ENCODE results near the gene PDE4D.
A peak's percentile ranks its signal among the peaks of the same experiment; 100 is the strongest.

Gene PDE4D

DNA sequence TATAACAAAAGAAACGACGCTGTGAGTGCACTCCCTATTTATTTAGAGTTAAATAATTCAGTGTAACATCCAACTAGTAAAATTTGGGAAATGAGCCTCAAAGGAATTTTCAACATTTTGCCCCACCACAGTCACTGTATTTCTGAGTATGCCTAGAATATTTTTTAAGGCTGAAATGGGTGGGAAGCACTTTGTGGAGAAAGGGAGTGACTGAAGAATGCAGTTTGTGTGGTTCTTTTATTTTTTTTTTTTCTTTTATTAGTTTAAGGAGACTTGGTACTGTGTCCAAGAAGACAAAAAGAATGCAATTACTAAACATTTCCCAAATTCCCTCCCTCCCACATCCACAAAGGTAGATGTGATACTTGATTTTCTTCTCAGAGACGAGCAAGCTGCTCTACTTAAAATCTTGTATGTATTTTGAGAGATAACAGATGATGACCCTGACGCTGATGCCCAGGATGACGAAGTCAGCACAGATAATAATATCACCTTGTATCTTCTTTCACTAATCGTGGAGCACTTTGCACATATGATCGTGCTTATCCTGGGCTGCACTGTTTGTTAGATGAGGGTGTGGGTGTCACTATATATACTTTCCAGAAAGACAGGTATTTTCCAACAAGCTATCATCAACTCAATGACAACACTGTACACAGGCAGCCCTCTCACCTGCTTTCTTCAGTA, 724.3 kb downstream of the PDE4D start:
- in situ Hi-C loops (cut with HindIII; ENCODE audit: low sequenced_read_pairs), result no loop called here
- no peak for DNase-seq (ENCODE audit: low read depth, low spot score)
- TF ChIP-seq CTCF (IDR thresholded peaks at IDR 0.05; ENCODE audit: low read depth, low read length), result no peak
- H3K4me3 ChIP-seq (ENCODE audit: low read depth, low read length), result no peak overlapping the region

- in situ Hi-C loops (cut with HindIII; ENCODE audit: low sequenced_read_pairs), result no loop called here
- H3K4me3 ChIP-seq (ENCODE audit: low read depth, low read length), result no peak overlapping the region
- TF ChIP-seq CTCF (IDR thresholded peaks at IDR 0.05; ENCODE audit: low read depth, low read length), result no peak
- no peak for DNase-seq (ENCODE audit: low read depth, low spot score)
Measured at GRCh38 chr5:59168067-59168466, 725.5 kb downstream of the PDE4D start.

- in situ Hi-C loops (cut with HindIII; ENCODE audit: low sequenced_read_pairs), result no loop called here
- DNase-seq (ENCODE audit: low read depth, low spot score), result peak; percentile 63
- TF ChIP-seq CTCF (IDR thresholded peaks at IDR 0.05; ENCODE audit: low read depth, low read length), result no peak
- no peak overlapping the region for H3K4me3 ChIP-seq (ENCODE audit: low read depth, low read length)
Measured at GRCh38 chr5:59164041-59164830, 729.3 kb downstream of the PDE4D start.

DNA sequence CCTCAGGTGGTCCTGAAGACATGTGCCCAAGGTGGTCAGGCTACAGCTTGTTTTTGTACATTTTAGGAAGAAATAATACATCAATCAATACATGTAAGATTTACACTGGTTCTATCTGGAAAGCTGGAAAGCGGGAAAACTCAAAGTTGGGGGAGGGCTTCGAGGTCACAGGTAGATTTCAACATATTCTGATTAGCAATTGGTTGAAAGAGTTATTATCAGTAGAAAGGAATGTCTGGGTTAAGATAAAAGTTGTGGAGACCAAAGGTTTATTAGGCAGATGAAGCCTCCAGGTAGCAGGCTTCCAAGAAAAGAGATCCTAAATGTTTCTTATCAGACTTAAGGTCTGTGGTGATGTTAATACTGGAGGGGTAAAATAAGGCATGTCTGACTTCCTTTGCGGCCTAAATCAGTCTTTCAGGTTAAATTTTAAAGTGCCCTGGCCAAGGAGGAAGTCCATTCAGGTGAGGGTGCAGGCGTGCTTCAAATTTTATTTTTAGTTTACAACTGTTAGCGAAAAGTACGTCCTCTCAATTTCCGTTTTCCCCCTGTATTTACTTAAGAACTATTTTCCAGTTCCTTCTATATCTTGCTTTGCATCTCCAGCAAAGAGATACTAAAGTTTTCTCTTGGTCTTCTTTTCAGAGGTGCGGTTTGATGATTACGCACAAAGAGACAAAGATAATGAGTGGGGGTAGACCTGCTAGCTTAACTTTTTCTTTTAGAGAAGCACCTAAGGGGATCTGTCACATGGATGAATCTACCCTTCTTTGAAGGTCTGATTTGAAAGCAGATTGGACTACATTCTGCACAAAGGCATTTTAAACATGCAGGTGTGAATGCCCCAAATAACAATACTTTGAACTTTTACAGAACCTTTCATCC, 732.1 kb downstream of the PDE4D start:
- in situ Hi-C loops (cut with HindIII; ENCODE audit: low sequenced_read_pairs), result no loop called here
- TF ChIP-seq CTCF (IDR thresholded peaks at IDR 0.05; ENCODE audit: low read depth, low read length), result no peak
- no peak overlapping the region for H3K4me3 ChIP-seq (ENCODE audit: low read depth, low read length)
- no peak for DNase-seq (ENCODE audit: low read depth, low spot score)

DNA sequence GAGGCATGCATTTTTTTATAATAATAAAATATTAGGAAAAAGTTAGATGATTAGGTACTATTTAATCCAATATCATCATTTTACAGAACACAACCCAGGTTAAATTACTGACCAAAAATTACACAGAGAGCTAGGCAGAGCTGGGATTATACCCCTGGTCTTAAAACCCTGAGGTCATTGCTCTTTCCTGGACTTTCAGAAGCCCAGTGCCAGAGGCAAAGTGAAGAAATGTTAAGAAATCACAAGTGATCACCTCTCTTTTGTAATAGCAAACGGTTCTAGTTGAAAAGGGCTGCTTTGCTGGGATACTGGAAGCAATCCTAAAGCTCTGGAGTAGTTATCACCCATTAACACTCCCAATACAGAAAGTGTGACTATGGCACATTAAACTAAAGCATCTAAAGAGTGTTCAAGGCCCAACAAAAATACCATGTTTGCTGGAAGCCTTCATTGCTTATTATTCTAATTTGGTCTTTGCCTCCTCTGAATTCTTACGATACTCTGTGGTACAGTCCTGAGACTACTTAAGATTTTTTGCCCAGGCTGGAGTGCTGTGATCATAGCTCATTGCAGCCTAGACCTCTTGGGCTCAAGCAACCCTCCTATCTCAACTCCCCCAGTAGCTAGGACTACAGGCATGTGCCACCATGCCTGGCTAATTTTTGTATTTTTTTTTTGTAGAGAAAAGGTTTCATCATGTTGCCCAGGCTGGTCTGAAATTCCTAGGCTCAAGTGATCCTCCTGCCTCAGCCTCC, 734.7 kb downstream of the PDE4D start:
- in situ Hi-C loops (cut with HindIII; ENCODE audit: low sequenced_read_pairs), result no loop called here
- TF ChIP-seq CTCF (IDR thresholded peaks at IDR 0.05; ENCODE audit: low read depth, low read length), result no peak

DNA sequence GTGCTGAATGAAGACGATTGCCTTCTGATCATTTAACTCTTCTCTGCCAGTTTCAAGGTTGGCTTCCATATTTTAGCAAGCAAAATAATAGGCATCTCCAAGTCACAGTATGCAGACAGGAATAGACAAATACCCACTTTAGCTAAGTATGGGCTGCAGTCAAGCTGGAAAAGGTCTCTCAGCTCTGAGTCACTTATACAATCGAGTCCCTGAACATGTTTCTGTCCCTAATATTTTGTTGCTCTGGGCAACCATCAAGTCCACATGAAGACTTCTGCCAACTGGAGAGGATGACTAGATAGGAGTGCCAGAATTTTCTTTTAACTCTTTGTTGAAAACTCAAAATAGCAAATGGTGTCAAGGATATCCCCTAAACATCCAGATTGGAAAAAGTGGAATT, 735.4 kb downstream of the PDE4D start:
- in situ Hi-C loops (cut with HindIII; ENCODE audit: low sequenced_read_pairs), result no loop called here
- no peak for TF ChIP-seq CTCF (IDR thresholded peaks at IDR 0.05; ENCODE audit: low read depth, low read length)
- no peak for DNase-seq (ENCODE audit: low read depth, low spot score)
- no peak overlapping the region for H3K4me3 ChIP-seq (ENCODE audit: low read depth, low read length)

More for the DNA sequence above, 734.7 kb downstream of the PDE4D start:
- no peak for DNase-seq (ENCODE audit: low read depth, low spot score)
- no peak overlapping the region for H3K4me3 ChIP-seq (ENCODE audit: low read depth, low read length)

Data from astrocyte of the spinal cord (primary cell).